HG02938 (cell line): ENCODE results near the gene ALG12.
"Not testable (repeated sequence)": the region's sequence is repeated elsewhere in the genome, so short reads cannot be mapped to it uniquely, and the experiment has no call there.

Experiments used
- ATAC-seq: cut with Tn5 transposase; IDR thresholded peaks from one replicate; pipeline ENCODE4 v1.9.1; 2021; ENCODE audit warnings: mild to moderate bottlenecking, moderate library complexity; ENCODE audit not compliant: unreplicated experiment

The ALG12 gene

GRCh38 chr22:49947296-49947622 is 29.0 kb upstream of the ALG12 start:
- no peak for ATAC-seq

GRCh38 chr22:49946612-49947295 is 28.5 kb upstream of the ALG12 start:
- ATAC-seq = no peak

- ATAC-seq = not testable (repeated sequence)
Measured at GRCh38 chr22:49945042-49945794, 27.0 kb upstream of the ALG12 start.

- no peak for ATAC-seq
Measured at GRCh38 chr22:49944399-49944891, 26.2 kb upstream of the ALG12 start.

GRCh38 chr22:49943771-49944398 is 25.6 kb upstream of the ALG12 start:
- no peak for ATAC-seq

- ATAC-seq = no peak
Measured at GRCh38 chr22:49943405-49943765, 25.1 kb upstream of the ALG12 start.

- no peak for ATAC-seq
Measured at GRCh38 chr22:49942565-49943404, 24.5 kb upstream of the ALG12 start.

GRCh38 chr22:49941507-49942316 is 23.5 kb upstream of the ALG12 start:
- no peak for ATAC-seq

GRCh38 chr22:49938565-49939136 is 20.4 kb upstream of the ALG12 start:
- ATAC-seq = no peak

- no peak for ATAC-seq
Measured at GRCh38 chr22:49937758-49938564, 19.7 kb upstream of the ALG12 start.

GRCh38 chr22:49936973-49937757 is 18.9 kb upstream of the ALG12 start:
- no peak for ATAC-seq

GRCh38 chr22:49936018-49936972 is 18.1 kb upstream of the ALG12 start:
- no peak for ATAC-seq

GRCh38 chr22:49935561-49935960 is 17.3 kb upstream of the ALG12 start:
- ATAC-seq = no peak

GRCh38 chr22:49934891-49935557 is 16.8 kb upstream of the ALG12 start:
- ATAC-seq = no peak

- ATAC-seq = no peak
Measured at GRCh38 chr22:49934160-49934890, 16.1 kb upstream of the ALG12 start.
